K562 (cell line): ENCODE measurements around the gene CAPN6. TPM values are rescaled to one million over a fixed set of nuclear protein-coding genes. Genes with fewer than 3 reads are reported as not detected.

Experiments used
- ATAC-seq: fragments of 200-7000 bp; cut with Tn5 transposase; 3 replicates; pipeline ENCODE4 v1.9.1; 2020; ENCODE audit warnings: moderate library complexity
- BruUV-seq: library from RNA; stranded (reverse); fragments of 400-500 nt; replicated peaks from 2 replicates; lab custom pipeline; 2021; lab: Mats Ljungman, UMichigan
- CTCF ChIA-PET: fragments of 300-600 bp; formaldehyde crosslinking; extraction: SDS; loops from one replicate; lab custom pipeline; 2021; ENCODE audit warnings: low intra/inter-chr PET ratio; lab: Yijun Ruan, JAX
- POLR2A ChIA-PET: fragments of 300-600, 350-650 bp; sonication (Branson Sonifier 250); formaldehyde crosslinking; extraction: SDS; loops from one replicate; lab custom pipeline; 2021; ENCODE audit warnings: antibody characterized with exemption, inconsistent platforms; lab: Yijun Ruan, JAX
- DNase-seq, 4 experiments: peaks; one replicate each; pipeline versions ENCODE4 v3.0.0 to v3.0.0-alpha.2; 2011 to 2018; ENCODE audit warnings: low spot score in 3 of 4, mixed read lengths in 3 of 4; ENCODE audit errors: extremely low read depth in 1 of 4
- FAIRE-seq: peaks from 2 replicates; lab custom pipeline; 2011; peaks lifted over from hg19 to GRCh38; lab: Jason Lieb, UNC
- H2AFZ ChIP-seq: 2 replicates; pipeline ENCODE4 v1.6.0; 2011; ENCODE audit warnings: low read depth, low read length, control low read depth, inconsistent platforms
- H3K27ac ChIP-seq: fragments of 200-600 bp; 3 replicates; pipeline ENCODE4 v1.8.0; 2011; ENCODE audit warnings: low read depth, mild to moderate bottlenecking, control low read depth, inconsistent platforms, low read length, moderate library complexity, mixed read lengths; ENCODE audit errors: extremely low read depth
- H3K27me3 ChIP-seq, 2 experiments: fragments of 300-600 bp in 1 of 2; 2 replicates in 1 of 2; 3 replicates in 1 of 2; pipeline versions ENCODE4 v1.6.0 to v1.8.0; 2011; ENCODE audit warnings: inconsistent platforms in 2 of 2, low read length in 2 of 2, mild to moderate bottlenecking in 1 of 2, mixed read lengths in 1 of 2, moderate library complexity in 1 of 2; ENCODE audit not compliant: control insufficient read depth in 2 of 2, insufficient read depth in 2 of 2
- H3K36me3 ChIP-seq: fragments of 300-600 bp; 3 replicates; pipeline ENCODE4 v1.8.0; 2011; ENCODE audit warnings: mild to moderate bottlenecking, low read length, inconsistent platforms; ENCODE audit not compliant: control insufficient read depth, insufficient read depth
- H3K4me1 ChIP-seq, 2 experiments: fragments of 200-600 bp in 1 of 2; replicated peaks in 1 of 2; 2 replicates in 1 of 2; 3 replicates in 1 of 2; pipeline versions ENCODE4 v1.5.1 to v1.8.0; 2011; ENCODE audit warnings: inconsistent platforms in 2 of 2, low read length in 2 of 2, mild to moderate bottlenecking in 1 of 2, mixed read lengths in 1 of 2, moderate library complexity in 1 of 2; ENCODE audit not compliant: control insufficient read depth in 2 of 2, insufficient read depth in 2 of 2
- H3K4me2 ChIP-seq: 2 replicates; pipeline ENCODE4 v1.6.1; 2011; ENCODE audit warnings: low read length, control low read depth, inconsistent platforms, mixed read lengths; ENCODE audit not compliant: insufficient read depth
- H3K4me3 ChIP-seq: fragments of 200-600 bp; sonication (generic), shearing (Covaris generic); 2 replicates; pipeline ENCODE4 v1.5.1; 2016; ENCODE audit warnings: control low read depth, inconsistent platforms
- H3K79me2 ChIP-seq: fragments of 200-600 bp; 3 replicates; pipeline ENCODE4 v1.8.0; 2011; ENCODE audit warnings: low read length, inconsistent platforms; ENCODE audit not compliant: control insufficient read depth, insufficient read depth
- H3K9ac ChIP-seq, 2 experiments: 2 replicates each; pipeline versions ENCODE4 v1.6.0 to v1.6.1; 2011; ENCODE audit warnings: low read depth in 2 of 2, low read length in 2 of 2, control low read depth in 1 of 2, inconsistent platforms in 1 of 2, mild to moderate bottlenecking in 1 of 2, mixed read lengths in 1 of 2; ENCODE audit not compliant: insufficient read depth in 1 of 2
- H3K9me1 ChIP-seq: one replicate; pipeline ENCODE4 v1.6.0; 2011; ENCODE audit warnings: inconsistent platforms, mild to moderate bottlenecking, low read length, moderate library complexity; ENCODE audit not compliant: control insufficient read depth, insufficient read depth
- H3K9me3 ChIP-seq: replicated peaks from 2 replicates; pipeline ENCODE4 v1.5.1; 2011; ENCODE audit warnings: low read depth, low read length, inconsistent platforms; ENCODE audit not compliant: control insufficient read depth, insufficient read depth
- H4K20me1 ChIP-seq: replicated peaks from 2 replicates; pipeline ENCODE4 v1.6.1; 2011; ENCODE audit warnings: low read length, inconsistent platforms, mixed read lengths; ENCODE audit not compliant: control insufficient read depth, insufficient read depth
- DACH1 ChIP-seq: fragments of 450-650 bp; IDR thresholded peaks from 2 replicates; pipeline ENCODE4 v1.6.1; 2018; ENCODE audit not compliant: partially characterized antibody
- FOXK2 ChIP-seq, 2 experiments: fragments of 450-650 bp; IDR thresholded peaks in 1 of 2; conservative IDR thresholded peaks in 1 of 2; 2 replicates each; pipeline ENCODE4 v1.6.1; 2016; ENCODE audit warnings: low read depth in 2 of 2, mild to moderate bottlenecking in 1 of 2
- NR2C1 ChIP-seq, 2 experiments: fragments of 450-650 bp; IDR thresholded peaks; 2 replicates each; pipeline ENCODE4 v1.6.1; 2017; ENCODE audit warnings: mild to moderate bottlenecking in 2 of 2, antibody characterized with exemption in 1 of 2, inconsistent platforms in 1 of 2, missing compliant biosample characterization in 1 of 2, missing genetic modification characterization in 1 of 2
- RBM15 ChIP-seq: fragments of 200-400 bp; formaldehyde crosslinking; IDR thresholded peaks from 2 replicates; pipeline ENCODE4 v1.6.1; 2018; ENCODE audit warnings: mild to moderate bottlenecking, low read length, moderate library complexity; ENCODE audit not compliant: insufficient read depth
- RBM17 ChIP-seq: fragments of 200-400 bp; formaldehyde crosslinking; IDR thresholded peaks from 2 replicates; pipeline ENCODE4 v1.6.1; 2017; ENCODE audit warnings: low read depth, mild to moderate bottlenecking, low read length, borderline replicate concordance
- ZNF766 ChIP-seq: fragments of 200-800 bp; sonication (Bioruptor generic); conservative IDR thresholded peaks from 2 replicates; pipeline ENCODE4 v1.6.1; 2016; ENCODE audit warnings: missing genetic modification characterization, missing compliant biosample characterization
- WGBS: fragments of 100-300 bp; shearing (Covaris generic); methylation state at CpG from one replicate; pipeline ENCODE4 v1.1.6; 2016; ENCODE audit warnings: low coverage, mixed read lengths; ENCODE audit not compliant: insufficient coverage; ENCODE audit errors: missing lambda C conversion rate; 5-methylcytosine and 5-hydroxymethylcytosine counted together
- in situ Hi-C: fragments of 300-500 bp; cut with MboI; formaldehyde crosslinking; loops from 4 replicates; pipeline ENCODE4 v1.15.0; 2018; ENCODE audit warnings: inconsistent platforms, mixed read lengths
- intact Hi-C: fragments of 100-400 bp; cut with micrococcal nuclease; formaldehyde crosslinking; loops from 2 replicates; pipeline ENCODE4 v1.14.2; 2022
- polyA plus RNA-seq, 8 experiments: library from polyadenylated mRNA; depleted of rRNA in 4 of 8; stranded (reverse) in 5 of 8; unstranded in 3 of 8; fragments of >200 nt; fragmentation: Nextera tagmentation in 2 of 8; fragmentation: Illumina TruSeq in 1 of 8; extraction: Ambion mirVana in 2 of 8; extraction: Trizol in 1 of 8; gene quantifications; 2 replicates each; pipeline versions ENCODE4 v1.2.1 to v1.2.3, GENCODE V29; 2011 to 2014; ENCODE audit warnings: inconsistent platforms in 1 of 8, missing spikeins in 1 of 8
- total RNA-seq, 7 experiments: library from RNA; depleted of rRNA in 6 of 7; stranded (reverse); fragments of >200 nt in 6 of 7; fragmentation: Illumina TruSeq in 2 of 7; extraction: Trizol in 2 of 7; gene quantifications; 2 replicates each; pipeline versions ENCODE4 v1.2.1 to v1.2.3, GENCODE V29; 2011 to 2021; ENCODE audit warnings: low replicate concordance in 1 of 7
- TF ChIP-seq, protein P1 (sequence below), 2 experiments: fragments of 450-650 bp; IDR thresholded peaks; 2 replicates each; pipeline ENCODE4 v1.6.1; 2018; ENCODE audit warnings: mild to moderate bottlenecking in 2 of 2, low read depth in 1 of 2; ENCODE audit not compliant: partially characterized antibody in 2 of 2
- TF ChIP-seq, protein P2 (sequence below), 2 experiments: fragments of 450-650 bp in 1 of 2; IDR thresholded peaks; 2 replicates each; pipeline ENCODE4 v1.6.1; 2011 to 2017; ENCODE audit warnings: low read depth in 2 of 2, antibody characterized with exemption in 1 of 2, borderline replicate concordance in 1 of 2, low read length in 1 of 2, mild to moderate bottlenecking in 1 of 2, mixed read lengths in 1 of 2; ENCODE audit not compliant: control insufficient read depth in 1 of 2

Gene CAPN6
- total and polyA plus RNA-seq, 9 of the 15 experiments (the other 6 are each of a cell fraction or from before 2014, with no cell fraction given) = 0.11 TPM; not detected in 8

- no peak for DNase-seq
- Histone ChIP-seq H3K36me3 (no peaks in the 10 kb centered on the region), H3K9me3 (no peaks in the 10 kb centered on the region), H3K79me2 (no peaks in the 10 kb centered on the region), H3K27ac (no peak overlapping the region)
- ChIA-PET CTCF (no interaction called here), POLR2A (interaction anchor here (0.6 to 1.2 kb wide), 2 partner anchors 11 to 724 kb away, joined by 4 read pairs; no protein-coding TSS in a partner anchor)
- FAIRE-seq = no peak
- in situ Hi-C loops = no loop called here
- TF ChIP-seq RBM15 (no peak), RBM17 (no peak), DACH1 (no peak), NR2C1 (IDR thresholded peaks at IDR 0.05) (no peak), NR2C1 (tag; IDR thresholded peaks at IDR 0.05) (no peak), ZNF766 (CRISPR knock-in tag) (no peak), FOXK2 (conservative IDR thresholded peaks at IDR 0.05 in 1 of 2, IDR thresholded peaks at IDR 0.05 in 1 of 2; ENCODE audit: low read depth in 2 of 2) (no peak)
- TF ChIP-seq, protein P1, sequence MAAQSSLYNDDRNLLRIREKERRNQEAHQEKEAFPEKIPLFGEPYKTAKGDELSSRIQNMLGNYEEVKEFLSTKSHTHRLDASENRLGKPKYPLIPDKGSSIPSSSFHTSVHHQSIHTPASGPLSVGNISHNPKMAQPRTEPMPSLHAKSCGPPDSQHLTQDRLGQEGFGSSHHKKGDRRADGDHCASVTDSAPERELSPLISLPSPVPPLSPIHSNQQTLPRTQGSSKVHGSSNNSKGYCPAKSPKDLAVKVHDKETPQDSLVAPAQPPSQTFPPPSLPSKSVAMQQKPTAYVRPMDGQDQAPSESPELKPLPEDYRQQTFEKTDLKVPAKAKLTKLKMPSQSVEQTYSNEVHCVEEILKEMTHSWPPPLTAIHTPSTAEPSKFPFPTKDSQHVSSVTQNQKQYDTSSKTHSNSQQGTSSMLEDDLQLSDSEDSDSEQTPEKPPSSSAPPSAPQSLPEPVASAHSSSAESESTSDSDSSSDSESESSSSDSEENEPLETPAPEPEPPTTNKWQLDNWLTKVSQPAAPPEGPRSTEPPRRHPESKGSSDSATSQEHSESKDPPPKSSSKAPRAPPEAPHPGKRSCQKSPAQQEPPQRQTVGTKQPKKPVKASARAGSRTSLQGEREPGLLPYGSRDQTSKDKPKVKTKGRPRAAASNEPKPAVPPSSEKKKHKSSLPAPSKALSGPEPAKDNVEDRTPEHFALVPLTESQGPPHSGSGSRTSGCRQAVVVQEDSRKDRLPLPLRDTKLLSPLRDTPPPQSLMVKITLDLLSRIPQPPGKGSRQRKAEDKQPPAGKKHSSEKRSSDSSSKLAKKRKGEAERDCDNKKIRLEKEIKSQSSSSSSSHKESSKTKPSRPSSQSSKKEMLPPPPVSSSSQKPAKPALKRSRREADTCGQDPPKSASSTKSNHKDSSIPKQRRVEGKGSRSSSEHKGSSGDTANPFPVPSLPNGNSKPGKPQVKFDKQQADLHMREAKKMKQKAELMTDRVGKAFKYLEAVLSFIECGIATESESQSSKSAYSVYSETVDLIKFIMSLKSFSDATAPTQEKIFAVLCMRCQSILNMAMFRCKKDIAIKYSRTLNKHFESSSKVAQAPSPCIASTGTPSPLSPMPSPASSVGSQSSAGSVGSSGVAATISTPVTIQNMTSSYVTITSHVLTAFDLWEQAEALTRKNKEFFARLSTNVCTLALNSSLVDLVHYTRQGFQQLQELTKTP (IDR thresholded peaks at IDR 0.05; ENCODE audit: low read depth in 1 of 2, partially characterized antibody in 2 of 2) = no peak
- TF ChIP-seq, protein P2, sequence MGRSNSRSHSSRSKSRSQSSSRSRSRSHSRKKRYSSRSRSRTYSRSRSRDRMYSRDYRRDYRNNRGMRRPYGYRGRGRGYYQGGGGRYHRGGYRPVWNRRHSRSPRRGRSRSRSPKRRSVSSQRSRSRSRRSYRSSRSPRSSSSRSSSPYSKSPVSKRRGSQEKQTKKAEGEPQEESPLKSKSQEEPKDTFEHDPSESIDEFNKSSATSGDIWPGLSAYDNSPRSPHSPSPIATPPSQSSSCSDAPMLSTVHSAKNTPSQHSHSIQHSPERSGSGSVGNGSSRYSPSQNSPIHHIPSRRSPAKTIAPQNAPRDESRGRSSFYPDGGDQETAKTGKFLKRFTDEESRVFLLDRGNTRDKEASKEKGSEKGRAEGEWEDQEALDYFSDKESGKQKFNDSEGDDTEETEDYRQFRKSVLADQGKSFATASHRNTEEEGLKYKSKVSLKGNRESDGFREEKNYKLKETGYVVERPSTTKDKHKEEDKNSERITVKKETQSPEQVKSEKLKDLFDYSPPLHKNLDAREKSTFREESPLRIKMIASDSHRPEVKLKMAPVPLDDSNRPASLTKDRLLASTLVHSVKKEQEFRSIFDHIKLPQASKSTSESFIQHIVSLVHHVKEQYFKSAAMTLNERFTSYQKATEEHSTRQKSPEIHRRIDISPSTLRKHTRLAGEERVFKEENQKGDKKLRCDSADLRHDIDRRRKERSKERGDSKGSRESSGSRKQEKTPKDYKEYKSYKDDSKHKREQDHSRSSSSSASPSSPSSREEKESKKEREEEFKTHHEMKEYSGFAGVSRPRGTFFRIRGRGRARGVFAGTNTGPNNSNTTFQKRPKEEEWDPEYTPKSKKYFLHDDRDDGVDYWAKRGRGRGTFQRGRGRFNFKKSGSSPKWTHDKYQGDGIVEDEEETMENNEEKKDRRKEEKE (IDR thresholded peaks at IDR 0.05; ENCODE audit: borderline replicate concordance in 1 of 2, control insufficient read depth in 1 of 2, low read depth in 2 of 2, low read length in 1 of 2) = no peak
- TF ChIP-seq, all 486 proteins: peak for 0
- no peaks in the 10 kb centered on the region for H3K4me1 ChIP-seq
- no peak for ATAC-seq
- 0% methylated on average over 3 of the region's 3 CpGs for WGBS
- H2AFZ ChIP-seq = no peak overlapping the region
- H3K27me3 ChIP-seq = no peaks in the 10 kb centered on the region
- intact Hi-C loops = no loop called here
- no peaks in the 10 kb centered on the region for H3K9me1 ChIP-seq
- H3K4me2 ChIP-seq = no peak overlapping the region
- H3K4me3 ChIP-seq = no peak overlapping the region
- no TSS peak for BruUV-seq
- no peaks in the 10 kb centered on the region for H4K20me1 ChIP-seq
- no peak overlapping the region for H3K9ac ChIP-seq
Measured at GRCh38 chrX:111260451-111260850, 9.8 kb downstream of the CAPN6 start.
